Heart left ventricle (tissue), 16 donors: Measurements from ENCODE around the gene DPM1. TPM values are rescaled to one million over a fixed set of nuclear protein-coding genes. Genes with fewer than 3 reads are reported as not detected.

ENCODE experiments used
- ATAC-seq, 4 donors: fragments of 200-7000 bp; cut with Tn5 transposase; one replicate each; pipeline ENCODE4 v1.9.1; 2020 to 2022; ENCODE audit warnings: moderate library complexity in 4 of 4, mild to moderate bottlenecking in 3 of 4, moderate number of reproducible peaks in 1 of 4
- DNase-seq, 5 donors: peaks; one replicate each; pipeline ENCODE4 v3.0.0-alpha.2; 2020
- H3K27ac ChIP-seq, 12 donors: fragments of 200-600 bp; sonication (generic) in 4 of 12; one replicate each; pipeline versions ENCODE4 v1.5.0 to v1.8.0; 2016 to 2022; ENCODE audit warnings: mild to moderate bottlenecking in 2 of 12
- H3K27me3 ChIP-seq, 9 donors: fragments of 200-600 bp; sonication (generic) in 2 of 9; one replicate each; pipeline versions ENCODE4 v1.5.1 to v1.8.0; 2016 to 2022; ENCODE audit warnings: mild to moderate bottlenecking in 3 of 9
- H3K36me3 ChIP-seq, 9 donors: fragments of 200-600 bp; sonication (generic) in 2 of 9; one replicate each; pipeline versions ENCODE4 v1.5.0 to v1.8.0; 2018 to 2022; ENCODE audit warnings: mild to moderate bottlenecking in 2 of 9
- H3K4me1 ChIP-seq, 12 donors: fragments of 200-600 bp; sonication (generic) in 4 of 12; one replicate each; pipeline versions ENCODE4 v1.5.0 to v1.8.0; 2016 to 2022; ENCODE audit warnings: mild to moderate bottlenecking in 3 of 12
- H3K4me3 ChIP-seq, 12 donors: fragments of 200-600 bp; sonication (generic) in 4 of 12; one replicate each; pipeline versions ENCODE4 v1.5.0 to v1.8.0; 2017 to 2022; ENCODE audit warnings: mild to moderate bottlenecking in 9 of 12, moderate library complexity in 4 of 12
- H3K9me3 ChIP-seq, 12 donors: fragments of 200-600 bp; sonication (generic) in 4 of 12; one replicate each; pipeline versions ENCODE4 v1.5.0 to v1.8.0; 2016 to 2022; ENCODE audit warnings: mild to moderate bottlenecking in 1 of 12
- POLR2A ChIP-seq, 2 donors: fragments of 450-650 bp; IDR thresholded peaks; one replicate each; pipeline ENCODE4 v1.6.1; 2017; ENCODE audit warnings: antibody characterized with exemption in 2 of 2, mild to moderate bottlenecking in 2 of 2, moderate library complexity in 2 of 2
- WGBS, 4 donors: extraction: QIAGEN DNeasy Blood & Tissue Kit in 2 of 4; methylation state at CpG; one replicate each; pipeline versions ENCODE4 v1.1.5 to v1.1.7; 2013 to 2018; 5-methylcytosine and 5-hydroxymethylcytosine counted together
- intact Hi-C, 10 donors: fragments of 100-400 bp; cut with DNase I; formaldehyde crosslinking; loops; one replicate each; pipeline versions ENCODE4 v1.11.1 to v1.14.2; 2022
- polyA plus RNA-seq, 2 donors: library from polyadenylated mRNA; stranded (reverse); fragments of 200-250 nt; gene quantifications; one replicate each; pipeline ENCODE4 v1.2.3, GENCODE V29; 2013
- total RNA-seq, 9 donors: library from RNA; depleted of rRNA in 2 of 9; stranded (reverse); fragments of >200 nt in 2 of 9; fragmentation: NEBNext Ultra II Directional in 3 of 9; extraction: Animal tissue kit (Norgen Biotek cat#: 25700) in 3 of 9; gene quantifications; one replicate each; pipeline versions ENCODE4 v1.1.0 to v1.2.4, GENCODE V29; 2016 to 2023
- TF ChIP-seq, protein P1 (sequence below), 12 donors: fragments of 200-600 bp; sonication (generic) in 4 of 12; IDR thresholded peaks; one replicate each; pipeline versions ENCODE4 v1.5.0 to v1.8.0; 2018 to 2022; ENCODE audit warnings: antibody characterized with exemption in 12 of 12, mild to moderate bottlenecking in 5 of 12
- donor health status: ischemic (EF 13 %, LVEDD 7.1; RV severe dilation, severe dysfunction).
- donor health status: healthy with polysubstance abuse.
- donor health status: DM: no; HTN: yes; CAD: no.
- donor health status: DM: no; HTN: no; CAD: no.
- donor health status: ischemic (EF 25% LVEDD 6.9; RV normal size, moderate dysfunction).
- donor health status: ischemic (EF 25% LVEDD 5.7; RV mildly dilated, moderate dysfunction).
- donor health status: healthy.
- donor health status: DM: yes; HTN: yes; CAD: no.
- donor health status: ischemic (EF 35%, LVEDD 5.7; RV mildly dilated, moderate dysfunction).
- donor health status: nonischemic (EF 11% LVEDD 7.7; RV severe dilation, severe dysfunction).
- donor health status: DM: yes; HTN: yes; CAD: no.
- donor health status: PGD.
- donor health status: ischemic (EF 29% LVEDD 5.4; RV normal size, mild dysfunction).
- donor health status: nonischemic (EF 23%, LVEDD 6.1; RV moderate dilation, normal function).

Gene DPM1
- total and polyA plus RNA-seq, 11 donors, result 32.5 to 58.2 (median 49.5) TPM

DNA sequence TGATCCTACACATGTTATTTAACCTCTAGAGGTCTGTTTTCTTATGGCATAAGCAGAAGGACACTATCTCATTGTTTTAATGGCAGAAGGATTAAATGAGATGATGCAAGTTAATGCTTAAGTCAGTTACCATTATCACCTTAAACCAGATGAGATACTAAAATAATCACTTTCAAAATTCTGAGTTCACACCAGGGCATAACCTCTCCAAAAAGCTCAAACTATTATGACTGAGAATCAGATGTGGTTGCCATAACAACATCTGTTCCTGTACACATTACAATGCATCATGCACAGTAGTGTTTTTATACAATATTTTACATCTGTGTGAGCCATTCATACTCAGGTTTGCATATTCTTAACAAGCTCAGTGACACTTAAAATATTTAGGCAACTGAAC lies 37.3 kb downstream of the DPM1 start:
- intact Hi-C loops, result loop anchor here in 2 of 10 donors (10.0 kb wide), 2 partner anchors 126 to 296 kb away; partner anchors contain the start of gene BCAS4 (in 1 of the 2)

DNA sequence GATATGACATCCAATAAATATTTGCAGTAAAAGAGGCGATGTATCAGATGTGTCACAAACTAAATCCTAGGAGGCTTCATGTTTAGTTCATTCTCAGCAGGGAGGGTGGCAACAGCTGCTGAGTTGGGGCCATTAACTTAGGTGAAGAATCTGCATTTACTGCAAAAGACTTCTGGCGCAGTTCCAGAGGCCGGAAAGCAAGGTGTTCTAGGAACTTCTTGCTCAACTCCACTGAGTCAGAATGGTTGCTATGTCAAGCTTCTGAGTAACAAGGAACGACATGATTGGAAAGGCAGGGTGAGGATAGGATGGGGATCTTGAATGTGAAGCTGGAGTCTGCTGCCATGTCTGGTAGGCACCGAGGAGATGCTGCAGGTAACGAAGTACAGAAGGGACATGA lies 38.8 kb downstream of the DPM1 start:
- H3K9me3 ChIP-seq, result no peaks in the 10 kb centered on the region
- peak in 1 of 5 donors; percentile 44 for DNase-seq
- ATAC-seq, result no peak
- no peak overlapping the region for H3K4me3 ChIP-seq
- H3K27me3 ChIP-seq, result no peaks in the 10 kb centered on the region
- peaks cover 13 to 88% (median 71%) of the 10 kb centered on the region in 12 donors for H3K4me1 ChIP-seq
- intact Hi-C loops, result no loop called here
- 76 to 83% (median 79%) methylated on average over 6 of the region's 6 CpGs for WGBS, 4 donors
- H3K36me3 ChIP-seq, result peaks cover 0 to 15% (median 0%) of the 10 kb centered on the region in 9 donors
- no peak overlapping the region for H3K27ac ChIP-seq
- TF ChIP-seq, protein P1, sequence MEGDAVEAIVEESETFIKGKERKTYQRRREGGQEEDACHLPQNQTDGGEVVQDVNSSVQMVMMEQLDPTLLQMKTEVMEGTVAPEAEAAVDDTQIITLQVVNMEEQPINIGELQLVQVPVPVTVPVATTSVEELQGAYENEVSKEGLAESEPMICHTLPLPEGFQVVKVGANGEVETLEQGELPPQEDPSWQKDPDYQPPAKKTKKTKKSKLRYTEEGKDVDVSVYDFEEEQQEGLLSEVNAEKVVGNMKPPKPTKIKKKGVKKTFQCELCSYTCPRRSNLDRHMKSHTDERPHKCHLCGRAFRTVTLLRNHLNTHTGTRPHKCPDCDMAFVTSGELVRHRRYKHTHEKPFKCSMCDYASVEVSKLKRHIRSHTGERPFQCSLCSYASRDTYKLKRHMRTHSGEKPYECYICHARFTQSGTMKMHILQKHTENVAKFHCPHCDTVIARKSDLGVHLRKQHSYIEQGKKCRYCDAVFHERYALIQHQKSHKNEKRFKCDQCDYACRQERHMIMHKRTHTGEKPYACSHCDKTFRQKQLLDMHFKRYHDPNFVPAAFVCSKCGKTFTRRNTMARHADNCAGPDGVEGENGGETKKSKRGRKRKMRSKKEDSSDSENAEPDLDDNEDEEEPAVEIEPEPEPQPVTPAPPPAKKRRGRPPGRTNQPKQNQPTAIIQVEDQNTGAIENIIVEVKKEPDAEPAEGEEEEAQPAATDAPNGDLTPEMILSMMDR (IDR thresholded peaks at IDR 0.05), result no peak
- no peak for TF ChIP-seq POLR2A (IDR thresholded peaks at IDR 0.05)

More for the DNA sequence above, 37.3 kb downstream of the DPM1 start:
- ATAC-seq, result no peak
- Histone ChIP-seq H3K4me1 (peaks cover 9 to 88% (median 67%) of the 10 kb centered on the region in 12 donors), H3K9me3 (no peaks in the 10 kb centered on the region), H3K36me3 (peaks cover 0 to 27% (median 0%) of the 10 kb centered on the region in 9 donors), H3K27ac (no peak overlapping the region), H3K27me3 (no peaks in the 10 kb centered on the region), H3K4me3 (no peak overlapping the region)
- TF ChIP-seq POLR2A (IDR thresholded peaks at IDR 0.05), result no peak
- TF ChIP-seq, protein P1 (IDR thresholded peaks at IDR 0.05), result no peak
- no peak for DNase-seq

DNA sequence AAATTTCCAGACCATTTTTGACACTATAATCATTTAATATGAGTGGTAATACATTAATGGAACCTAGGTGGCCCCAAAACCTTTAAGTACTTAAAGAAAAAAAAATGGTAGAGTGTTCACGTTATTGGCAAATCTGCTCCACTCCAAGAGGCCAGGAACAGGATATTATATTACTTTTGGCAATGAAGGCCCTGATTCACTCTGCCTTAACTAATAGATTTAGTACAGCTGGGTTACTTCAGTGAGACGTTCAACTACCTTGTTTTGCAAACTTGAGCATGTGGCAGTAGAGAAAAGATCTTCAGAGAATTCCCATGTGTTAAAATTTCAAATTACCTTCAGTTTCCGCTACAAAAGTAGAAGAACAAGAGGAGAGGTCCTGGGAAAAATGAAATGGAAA lies 39.9 kb downstream of the DPM1 start:
- Histone ChIP-seq H3K9me3 (no peaks in the 10 kb centered on the region), H3K27ac (no peak overlapping the region), H3K36me3 (peaks cover 0 to 12% (median 0%) of the 10 kb centered on the region in 9 donors), H3K27me3 (no peaks in the 10 kb centered on the region), H3K4me1 (peaks cover 13 to 90% (median 77%) of the 10 kb centered on the region in 12 donors), H3K4me3 (no peak overlapping the region)
- TF ChIP-seq, protein P1 (IDR thresholded peaks at IDR 0.05), result no peak
- TF ChIP-seq POLR2A (IDR thresholded peaks at IDR 0.05), result no peak
- no peak for DNase-seq
- intact Hi-C loops, result no loop called here
- WGBS, 4 donors, result 42 to 51% (median 50%) methylated on average over 3 of the region's 3 CpGs
- ATAC-seq, result no peak

DNA sequence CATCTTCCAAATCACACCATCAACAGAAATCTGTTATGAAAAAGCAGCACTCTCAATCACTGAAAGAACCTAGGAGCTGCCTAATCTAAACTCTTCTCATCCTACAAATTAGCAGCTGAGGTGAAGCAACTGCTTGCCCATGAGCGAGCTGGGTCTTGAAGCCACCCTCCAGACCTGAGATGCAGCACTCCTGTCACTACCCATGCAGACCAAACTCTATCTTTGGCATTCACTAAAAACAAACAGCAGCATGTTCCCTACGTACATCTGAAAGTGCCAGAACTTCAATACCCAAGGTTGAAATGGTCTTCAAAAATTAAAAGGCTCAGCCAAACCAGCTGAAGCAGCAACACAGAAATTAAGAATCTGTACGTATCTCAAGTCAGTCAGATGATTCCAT lies 41.4 kb downstream of the DPM1 start:
- peaks cover 13 to 90% (median 67%) of the 10 kb centered on the region in 12 donors for H3K4me1 ChIP-seq
- peak overlapping the region in 3 of 12 donors; percentile 7 to 44 (median 12) for H3K27ac ChIP-seq
- TF ChIP-seq, protein P1 (IDR thresholded peaks at IDR 0.05), result no peak
- no peak for TF ChIP-seq POLR2A (IDR thresholded peaks at IDR 0.05)
- H3K36me3 ChIP-seq, result peaks cover 0 to 9% (median 0%) of the 10 kb centered on the region in 9 donors
- 67 to 78% (median 70%) methylated on average over 3 of the region's 3 CpGs for WGBS, 4 donors
- no peak overlapping the region for H3K4me3 ChIP-seq
- no peaks in the 10 kb centered on the region for H3K27me3 ChIP-seq
- no peak for ATAC-seq
- intact Hi-C loops, result no loop called here
- no peak for DNase-seq
- no peaks in the 10 kb centered on the region for H3K9me3 ChIP-seq
